Calu3 (cell line): ENCODE data around the gene CNIH4. TPM values are rescaled to one million over a fixed set of nuclear protein-coding genes. Genes with fewer than 3 reads are reported as not detected.

Experiments used
- BruUV-seq: library from RNA; stranded (reverse); fragments of 400-500 nt; replicated peaks from 2 replicates; lab custom pipeline; 2021; lab: Mats Ljungman, UMichigan
- CTCF ChIA-PET: fragments of 300-600 bp; sonication (Branson Sonifier 250); formaldehyde crosslinking; loops from one replicate; lab custom pipeline; 2022; ENCODE audit warnings: antibody characterized with exemption; lab: Charles Lee
- DNase-seq: peaks from one replicate; pipeline ENCODE4 v3.0.0; 2022
- H3K27ac Mint-ChIP-seq: one replicate; pipeline ENCODE4 v1.8.0; 2022; ENCODE audit warnings: mixed read lengths; ENCODE audit not compliant: unreplicated experiment
- H3K27me3 Mint-ChIP-seq: one replicate; pipeline ENCODE4 v1.8.0; 2022; ENCODE audit warnings: mixed read lengths; ENCODE audit not compliant: unreplicated experiment
- H3K36me3 Mint-ChIP-seq: one replicate; pipeline ENCODE4 v1.8.0; 2022; ENCODE audit warnings: mild to moderate bottlenecking, moderate library complexity, mixed read lengths; ENCODE audit not compliant: insufficient read depth, unreplicated experiment
- H3K4me1 Mint-ChIP-seq: one replicate; pipeline ENCODE4 v1.8.0; 2022; ENCODE audit warnings: mild to moderate bottlenecking, low read depth, mixed read lengths; ENCODE audit not compliant: unreplicated experiment
- H3K4me3 Mint-ChIP-seq: one replicate; pipeline ENCODE4 v1.8.0; 2022; ENCODE audit warnings: mild to moderate bottlenecking, low read depth, moderate library complexity, mixed read lengths; ENCODE audit not compliant: unreplicated experiment
- H3K9me3 Mint-ChIP-seq: one replicate; pipeline ENCODE4 v1.8.0; 2022; ENCODE audit warnings: low read depth, mixed read lengths; ENCODE audit not compliant: unreplicated experiment
- intact Hi-C: fragments of 100-400 bp; cut with micrococcal nuclease; formaldehyde crosslinking; loops from one replicate; pipeline ENCODE4 v1.10.0; 2022; ENCODE audit not compliant: unreplicated experiment
- total RNA-seq: library from RNA; stranded (reverse); gene quantifications from 2 replicates; pipeline ENCODE4 v1.2.3, GENCODE V29; 2022
- TF ChIP-seq, protein P1 (sequence below): fragments of 200-600 bp; IDR thresholded peaks from one replicate; pipeline ENCODE4 v1.8.0; 2022; ENCODE audit warnings: antibody characterized with exemption; ENCODE audit not compliant: unreplicated experiment

Gene CNIH4
- total RNA-seq, 1 experiment from 2014 or later: 91.4 TPM

DNA sequence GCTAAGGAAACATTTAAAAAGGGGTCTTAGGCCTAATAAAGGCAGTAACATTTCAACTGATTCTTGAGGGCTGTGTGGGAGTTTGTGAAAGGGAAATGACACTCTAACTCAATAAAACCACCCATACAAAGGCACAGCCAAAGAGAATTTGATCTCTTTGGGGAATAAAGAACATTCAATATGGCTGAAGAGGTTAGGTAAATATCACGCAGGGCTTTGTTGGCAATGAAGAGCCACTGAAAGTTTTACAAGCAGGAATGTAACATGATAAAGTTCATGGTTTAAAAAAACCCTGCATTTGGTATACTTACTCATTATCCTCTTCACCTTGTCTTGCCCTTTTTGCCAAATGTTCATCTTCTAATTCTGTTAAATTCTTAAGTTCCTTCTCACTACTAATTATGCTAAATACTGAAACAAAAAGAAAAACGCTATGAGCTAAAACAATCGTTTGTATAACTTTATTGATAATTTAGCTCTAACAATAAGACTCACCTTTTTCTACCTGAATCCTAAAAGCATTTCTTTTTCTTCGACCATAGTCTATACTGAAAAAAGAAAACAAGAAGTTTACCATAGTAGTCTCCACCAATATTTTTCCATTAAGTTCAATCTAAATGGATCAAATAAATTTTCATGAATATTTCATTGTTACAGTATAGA lies 39.2 kb upstream of the CNIH4 start:
- Mint-ChIP-seq H3K27ac (no peak overlapping the region), H3K9me3 (no peaks in the 10 kb centered on the region), H3K4me1 (no peaks in the 10 kb centered on the region), H3K36me3 (peaks cover 25% of the 10 kb centered on the region), H3K27me3 (no peaks in the 10 kb centered on the region), H3K4me3 (no peak overlapping the region)
- intact Hi-C loops: no loop called here
- no TSS peak for BruUV-seq
- no peak for DNase-seq
- TF ChIP-seq, protein P1, sequence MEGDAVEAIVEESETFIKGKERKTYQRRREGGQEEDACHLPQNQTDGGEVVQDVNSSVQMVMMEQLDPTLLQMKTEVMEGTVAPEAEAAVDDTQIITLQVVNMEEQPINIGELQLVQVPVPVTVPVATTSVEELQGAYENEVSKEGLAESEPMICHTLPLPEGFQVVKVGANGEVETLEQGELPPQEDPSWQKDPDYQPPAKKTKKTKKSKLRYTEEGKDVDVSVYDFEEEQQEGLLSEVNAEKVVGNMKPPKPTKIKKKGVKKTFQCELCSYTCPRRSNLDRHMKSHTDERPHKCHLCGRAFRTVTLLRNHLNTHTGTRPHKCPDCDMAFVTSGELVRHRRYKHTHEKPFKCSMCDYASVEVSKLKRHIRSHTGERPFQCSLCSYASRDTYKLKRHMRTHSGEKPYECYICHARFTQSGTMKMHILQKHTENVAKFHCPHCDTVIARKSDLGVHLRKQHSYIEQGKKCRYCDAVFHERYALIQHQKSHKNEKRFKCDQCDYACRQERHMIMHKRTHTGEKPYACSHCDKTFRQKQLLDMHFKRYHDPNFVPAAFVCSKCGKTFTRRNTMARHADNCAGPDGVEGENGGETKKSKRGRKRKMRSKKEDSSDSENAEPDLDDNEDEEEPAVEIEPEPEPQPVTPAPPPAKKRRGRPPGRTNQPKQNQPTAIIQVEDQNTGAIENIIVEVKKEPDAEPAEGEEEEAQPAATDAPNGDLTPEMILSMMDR: no peak
- CTCF ChIA-PET: interaction anchor here (0.6 kb wide), 1 partner anchor 12 kb away, joined by 4 read pairs; no protein-coding TSS in a partner anchor

- TF ChIP-seq, protein P1: no peak
Observed at GRCh38 chr1:224321706-224322105, 35.0 kb upstream of the CNIH4 start.

GRCh38 chr1:224325959-224326358 lies 30.7 kb upstream of the CNIH4 start:
- H3K4me3 Mint-ChIP-seq: no peak overlapping the region
- no peak overlapping the region for H3K27ac Mint-ChIP-seq
- no peaks in the 10 kb centered on the region for H3K27me3 Mint-ChIP-seq

More at GRCh38 chr1:224321706-224322105, 35.0 kb upstream of the CNIH4 start:
- no peaks in the 10 kb centered on the region for H3K9me3 Mint-ChIP-seq
- intact Hi-C loops: no loop called here
- CTCF ChIA-PET: no interaction called here
- H3K27me3 Mint-ChIP-seq: no peaks in the 10 kb centered on the region
- no TSS peak for BruUV-seq
- DNase-seq: no peak
- H3K27ac Mint-ChIP-seq: no peak overlapping the region
- peaks cover under 1% of the 10 kb centered on the region for H3K36me3 Mint-ChIP-seq
- no peaks in the 10 kb centered on the region for H3K4me1 Mint-ChIP-seq
- H3K4me3 Mint-ChIP-seq: no peak overlapping the region

DNA sequence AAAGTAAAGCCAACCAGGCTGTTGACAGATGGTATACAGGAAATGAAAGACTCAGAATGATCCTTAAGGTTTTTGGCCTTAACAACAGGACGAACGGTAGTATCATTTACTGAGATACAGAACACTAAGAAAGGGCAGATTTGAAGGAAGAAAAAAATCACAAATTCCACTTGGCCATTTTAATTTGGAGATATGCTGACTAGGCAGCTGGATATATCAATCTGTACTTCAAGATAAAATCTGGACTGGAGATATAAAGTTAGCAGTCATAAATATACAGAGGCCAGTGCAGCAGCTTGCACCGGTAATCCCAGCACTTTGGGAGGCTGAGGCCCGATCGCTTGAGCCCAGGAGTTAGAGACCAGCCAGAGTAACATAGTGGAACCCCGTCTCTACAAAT lies 28.0 kb upstream of the CNIH4 start:
- BruUV-seq: no TSS peak
- intact Hi-C loops: no loop called here
- Mint-ChIP-seq H3K27ac (peak overlapping the region; percentile 99), H3K27me3 (no peaks in the 10 kb centered on the region), H3K9me3 (no peaks in the 10 kb centered on the region), H3K36me3 (peaks cover 23% of the 10 kb centered on the region), H3K4me3 (peak overlapping the region; percentile 95), H3K4me1 (peaks cover 26% of the 10 kb centered on the region)
- CTCF ChIA-PET: no interaction called here
- no peak for DNase-seq
- TF ChIP-seq, protein P1: no peak

More at GRCh38 chr1:224325959-224326358, 30.7 kb upstream of the CNIH4 start:
- Mint-ChIP-seq H3K36me3 (peaks cover 23% of the 10 kb centered on the region), H3K9me3 (no peaks in the 10 kb centered on the region), H3K4me1 (peaks cover 17% of the 10 kb centered on the region)
- CTCF ChIA-PET: no interaction called here
- TF ChIP-seq, protein P1: no peak
- intact Hi-C loops: no loop called here
- no peak for DNase-seq
- no TSS peak for BruUV-seq
